PC-3 (cell line): ENCODE results near the gene CCR5AS.

Source experiments
- ATAC-seq: fragments of 200-7000 bp; cut with Tn5 transposase; 2 replicates; pipeline ENCODE4 v1.9.1; 2020; ENCODE audit warnings: mild to moderate bottlenecking, moderate library complexity
- BruUV-seq: library from RNA; stranded (reverse); fragments of 400-500 nt; replicated peaks from 2 replicates; lab custom pipeline; 2021; lab: Mats Ljungman, UMichigan
- CTCF ChIA-PET: fragments of 300-600 bp; sonication (Branson Sonifier 250); formaldehyde crosslinking; loops from one replicate; lab custom pipeline; 2022; ENCODE audit warnings: antibody characterized with exemption; lab: Charles Lee
- POLR2A ChIA-PET: fragments of 300-600 bp; sonication (Branson Sonifier 250); formaldehyde crosslinking; loops from one replicate; lab custom pipeline; 2022; ENCODE audit warnings: antibody characterized with exemption; ENCODE audit not compliant: unreplicated experiment; lab: Charles Lee
- DNase-seq: peaks from one replicate; pipeline ENCODE4 v3.0.0-alpha.2; 2015
- H2AFZ ChIP-seq: fragments of 300-600 bp; sonication (generic); 2 replicates; pipeline ENCODE4 v1.6.0; 2016; ENCODE audit warnings: antibody characterized with exemption, low read length
- H3F3A ChIP-seq: fragments of 300-600 bp; sonication (generic); one replicate; pipeline ENCODE4 v1.6.0; 2017; ENCODE audit warnings: antibody characterized with exemption, low read length, control low read depth, mild to moderate bottlenecking; ENCODE audit not compliant: unreplicated experiment
- H3K27ac ChIP-seq: fragments of 300-600 bp; sonication (generic); 2 replicates; pipeline ENCODE4 v1.5.1; 2016; ENCODE audit warnings: mild to moderate bottlenecking, low read length
- H3K27me3 ChIP-seq: fragments of 300-600 bp; sonication (generic); 2 replicates; pipeline ENCODE4 v1.6.1; 2016; ENCODE audit warnings: low read length, mixed read lengths
- H3K36me3 ChIP-seq: fragments of 300-600 bp; sonication (generic); 2 replicates; pipeline ENCODE4 v1.6.1; 2016; ENCODE audit warnings: low read depth, mixed run types, low read length, mixed read lengths
- H3K4me1 ChIP-seq: fragments of 300-600 bp; sonication (generic); 2 replicates; pipeline ENCODE4 v1.5.1; 2016; ENCODE audit warnings: low read length; ENCODE audit not compliant: insufficient read depth
- H3K4me2 ChIP-seq: fragments of 300-600 bp; sonication (generic); 2 replicates; pipeline ENCODE4 v1.6.0; 2016; ENCODE audit warnings: low read length
- H3K4me3 ChIP-seq: fragments of 300-600 bp; sonication (generic); 2 replicates; pipeline ENCODE4 v1.5.1; 2016; ENCODE audit warnings: mild to moderate bottlenecking, low read length, mixed read lengths
- H3K79me2 ChIP-seq: fragments of 300-600 bp; sonication (generic); 2 replicates; pipeline ENCODE4 v1.6.1; 2017; ENCODE audit warnings: low read length, mixed read lengths
- H3K9ac ChIP-seq: fragments of 300-600 bp; sonication (generic); 2 replicates; pipeline ENCODE4 v1.6.0; 2016; ENCODE audit warnings: mild to moderate bottlenecking, low read length
- H3K9me2 ChIP-seq: fragments of 300-600 bp; sonication (generic); replicated peaks from 2 replicates; pipeline ENCODE4 v1.6.1; 2016; ENCODE audit warnings: mixed run types, low read length, mixed read lengths
- H3K9me3 ChIP-seq: fragments of 300-600 bp; sonication (generic); 2 replicates; pipeline ENCODE4 v1.6.1; 2016; ENCODE audit warnings: low read length, mixed read lengths
- H4K20me1 ChIP-seq: fragments of 300-600 bp; sonication (generic); 2 replicates; pipeline ENCODE4 v1.6.1; 2016; ENCODE audit warnings: low read length, mixed read lengths
- CTCF ChIP-seq: fragments of 300-600 bp; sonication (generic); conservative IDR thresholded peaks from 2 replicates; pipeline ENCODE4 v1.5.1; 2017; ENCODE audit warnings: antibody characterized with exemption, low read depth, mild to moderate bottlenecking, low read length
- EZH2 ChIP-seq: fragments of 300-600 bp; sonication (generic); IDR thresholded peaks from one replicate; pipeline ENCODE4 v1.6.1; 2017; ENCODE audit warnings: antibody characterized with exemption, mild to moderate bottlenecking, low read length; ENCODE audit not compliant: unreplicated experiment
- EZH2phosphoT487 ChIP-seq: fragments of 300-600 bp; sonication (generic); IDR thresholded peaks from 2 replicates; pipeline ENCODE4 v1.6.1; 2018; ENCODE audit warnings: mild to moderate bottlenecking, antibody characterized with exemption, low read length, borderline replicate concordance
- intact Hi-C: fragments of 100-400 bp; cut with micrococcal nuclease; formaldehyde crosslinking; loops from 2 replicates; pipeline ENCODE4 v1.9.0; 2023

The CCR5AS gene

GRCh38 chr3:46368569-46368968, 38.3 kb downstream of the CCR5AS start:
- no peaks in the 10 kb centered on the region for H3K79me2 ChIP-seq
- ATAC-seq (peak; percentile 88), DNase-seq (peak; percentile 68)
- H2AFZ ChIP-seq: peak overlapping the region; percentile 67
- no peak overlapping the region for H3K4me2 ChIP-seq
- H3K36me3 ChIP-seq: no peaks in the 10 kb centered on the region; the same call in 1 of the 2 replicates
- ChIA-PET CTCF (interaction anchor here (0.6 to 1.5 kb wide), 6 partner anchors 10 to 153 kb away, joined by 3 to 7 read pairs (median 4); no protein-coding TSS in a partner anchor), POLR2A (no interaction called here)
- H3K9me3 ChIP-seq: no peaks in the 10 kb centered on the region
- intact Hi-C loops: loop anchor here (1.0 to 5.0 kb wide), 5 partner anchors 92 to 280 kb away; partner anchors contain the start of gene CCR1
- H4K20me1 ChIP-seq: no peaks in the 10 kb centered on the region
- no peak overlapping the region for H3K4me3 ChIP-seq
- no peaks in the 10 kb centered on the region for H3F3A ChIP-seq
- no peaks in the 10 kb centered on the region for H3K9me2 ChIP-seq
- no peak overlapping the region for H3K27ac ChIP-seq
- no TSS peak for BruUV-seq
- H3K27me3 ChIP-seq: no peaks in the 10 kb centered on the region
- peaks cover 13% of the 10 kb centered on the region for H3K4me1 ChIP-seq
- TF ChIP-seq EZH2 (no peak), EZH2phosphoT487 (no peak), CTCF (peak; percentile 72)
- H3K9ac ChIP-seq: no peak overlapping the region

- Histone ChIP-seq H3K27ac (no peak overlapping the region), H3K4me1 (peaks cover 13% of the 10 kb centered on the region), H2AFZ (no peak overlapping the region), H3K4me2 (no peak overlapping the region), H3K79me2 (no peaks in the 10 kb centered on the region), H3K4me3 (no peak overlapping the region), H3K9ac (no peak overlapping the region), H4K20me1 (no peaks in the 10 kb centered on the region), H3F3A (no peaks in the 10 kb centered on the region), H3K36me3 (no peaks in the 10 kb centered on the region; the same call in 1 of the 2 replicates), H3K9me3 (no peaks in the 10 kb centered on the region), H3K9me2 (no peaks in the 10 kb centered on the region), H3K27me3 (no peaks in the 10 kb centered on the region)
- TF ChIP-seq EZH2phosphoT487: no peak
- TF ChIP-seq EZH2: no peak
- no peak for TF ChIP-seq CTCF
- ChIA-PET CTCF (interaction anchor here (1.5 kb wide), 1 partner anchor 153 kb away, joined by 7 read pairs; no protein-coding TSS in a partner anchor), POLR2A (interaction anchor here (0.7 kb wide), 1 partner anchor 1067 kb away, joined by 3 read pairs; no protein-coding TSS in a partner anchor)
- ATAC-seq (no peak), DNase-seq (no peak)
- intact Hi-C loops: loop anchor here (1.0 to 5.0 kb wide), 5 partner anchors 92 to 280 kb away; partner anchors contain the start of gene CCR1
- no TSS peak for BruUV-seq
Observed at GRCh38 chr3:46367811-46368210, 39.1 kb downstream of the CCR5AS start.

GRCh38 chr3:46365737-46366524, 40.9 kb downstream of the CCR5AS start:
- no peak overlapping the region for H3K27ac ChIP-seq
- no peaks in the 10 kb centered on the region for H3K79me2 ChIP-seq
- no peaks in the 10 kb centered on the region for H3K27me3 ChIP-seq
- no TSS peak for BruUV-seq
- DNase-seq (no peak), ATAC-seq (no peak)
- no peaks in the 10 kb centered on the region for H4K20me1 ChIP-seq
- H3K4me2 ChIP-seq: no peak overlapping the region
- ChIA-PET POLR2A (no interaction called here), CTCF (no interaction called here)
- H3K9me3 ChIP-seq: no peaks in the 10 kb centered on the region
- H3K4me3 ChIP-seq: no peak overlapping the region
- no peaks in the 10 kb centered on the region for H3K9me2 ChIP-seq
- no peak overlapping the region for H3K9ac ChIP-seq
- H3K4me1 ChIP-seq: peaks cover 18% of the 10 kb centered on the region
- no peaks in the 10 kb centered on the region for H3F3A ChIP-seq
- H3K36me3 ChIP-seq: no peaks in the 10 kb centered on the region
- TF ChIP-seq CTCF (no peak), EZH2 (no peak), EZH2phosphoT487 (no peak)
- intact Hi-C loops: loop anchor here (5.0 kb wide), 1 partner anchor 139 kb away; no protein-coding TSS in a partner anchor
- no peak overlapping the region for H2AFZ ChIP-seq
